GM10248 (cell line): ENCODE data around the gene CDH18.

Experiments
- CTCF ChIA-PET: fragments of 300-600 bp; sonication (Branson Sonifier 250); formaldehyde crosslinking; extraction: SDS; loops from one replicate; lab custom pipeline; 2021; ENCODE audit warnings: antibody characterized with exemption; lab: Yijun Ruan, JAX
- POLR2A ChIA-PET: fragments of 350-650 bp; sonication (Branson Sonifier 250); formaldehyde crosslinking; extraction: SDS; loops from one replicate; lab custom pipeline; 2020; ENCODE audit warnings: antibody characterized with exemption; lab: Yijun Ruan, JAX
- DNase-seq: peaks from one replicate; pipeline ENCODE4 v3.0.0; 2012; ENCODE audit errors: extremely low spot score
- CTCF ChIP-seq: IDR thresholded peaks from 2 replicates; pipeline ENCODE4 v1.5.1; 2012; ENCODE audit warnings: mild to moderate bottlenecking, low read depth; ENCODE audit errors: extremely low read depth, missing control alignments, control extremely low read depth

The CDH18 gene

GRCh38 chr5:19616701-19617215 is 371.2 kb downstream of the CDH18 start:
- ChIA-PET CTCF (no interaction called here), POLR2A (no interaction called here)
- TF ChIP-seq CTCF: no peak
- no peak for DNase-seq

GRCh38 chr5:19615661-19616060 is 372.3 kb downstream of the CDH18 start:
- ChIA-PET CTCF (no interaction called here), POLR2A (no interaction called here)
- no peak for DNase-seq
- no peak for TF ChIP-seq CTCF

GRCh38 chr5:19615071-19615470 is 372.9 kb downstream of the CDH18 start:
- POLR2A ChIA-PET: no interaction called here
- no peak for DNase-seq
- CTCF ChIA-PET: no interaction called here
- TF ChIP-seq CTCF: no peak

GRCh38 chr5:19608444-19609002 is 379.5 kb downstream of the CDH18 start:
- no peak for DNase-seq
- CTCF ChIA-PET: interaction anchor here (1.1 to 1.9 kb wide), 3 partner anchors 910 to 1214 kb away, joined by 3 to 8 read pairs (median 4); no protein-coding TSS in a partner anchor
- no peak for TF ChIP-seq CTCF
- POLR2A ChIA-PET: no interaction called here

- DNase-seq: no peak
- ChIA-PET CTCF (interaction anchor here (1.4 kb wide), 1 partner anchor 18 kb away, joined by 4 read pairs; no protein-coding TSS in a partner anchor), POLR2A (no interaction called here)
- TF ChIP-seq CTCF: no peak
These were observed 382.1 kb downstream of the CDH18 start for GRCh38 chr5:19605846-19606407.

GRCh38 chr5:19584131-19584530 is 403.9 kb downstream of the CDH18 start:
- DNase-seq: no peak
- TF ChIP-seq CTCF: no peak
- ChIA-PET CTCF (no interaction called here), POLR2A (no interaction called here)
